WI38 (cell line): Measurements from ENCODE around the gene TTC4.
"Not testable (repeated sequence)": the region's sequence is repeated elsewhere in the genome, so short reads cannot be mapped to it uniquely, and the experiment has no call there.

Source experiments
- H3K4me3 ChIP-seq: 2 replicates; pipeline ENCODE4 v1.5.1; 2011; ENCODE audit warnings: low read depth, mild to moderate bottlenecking, control low read depth, low read length
- TF ChIP-seq, protein P1 (sequence below): IDR thresholded peaks from 2 replicates; pipeline ENCODE4 v1.5.1; 2012; ENCODE audit warnings: low read depth, mild to moderate bottlenecking, control low read depth, low read length

The TTC4 gene

DNA sequence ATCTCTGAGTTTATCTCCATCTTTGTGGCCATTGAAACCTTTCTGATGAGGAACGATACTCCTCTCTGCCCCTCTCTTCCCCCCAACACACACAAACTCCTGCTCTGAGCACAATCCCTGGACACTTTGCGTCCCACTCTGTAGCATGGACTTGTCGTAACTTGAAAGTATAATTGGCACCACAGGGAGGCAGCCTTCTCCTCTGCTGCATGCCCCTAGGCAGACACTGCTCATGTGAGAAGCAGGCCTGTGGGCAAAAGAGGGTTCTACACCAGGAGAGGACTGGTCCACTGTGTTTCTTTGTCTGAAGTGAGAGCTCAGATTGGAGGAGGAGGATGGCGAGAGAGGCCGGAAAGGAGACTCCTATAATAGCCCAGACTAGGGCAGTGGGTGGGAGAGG is 52.4 kb downstream of the TTC4 start:
- H3K4me3 ChIP-seq: no peak overlapping the region
- TF ChIP-seq, protein P1, sequence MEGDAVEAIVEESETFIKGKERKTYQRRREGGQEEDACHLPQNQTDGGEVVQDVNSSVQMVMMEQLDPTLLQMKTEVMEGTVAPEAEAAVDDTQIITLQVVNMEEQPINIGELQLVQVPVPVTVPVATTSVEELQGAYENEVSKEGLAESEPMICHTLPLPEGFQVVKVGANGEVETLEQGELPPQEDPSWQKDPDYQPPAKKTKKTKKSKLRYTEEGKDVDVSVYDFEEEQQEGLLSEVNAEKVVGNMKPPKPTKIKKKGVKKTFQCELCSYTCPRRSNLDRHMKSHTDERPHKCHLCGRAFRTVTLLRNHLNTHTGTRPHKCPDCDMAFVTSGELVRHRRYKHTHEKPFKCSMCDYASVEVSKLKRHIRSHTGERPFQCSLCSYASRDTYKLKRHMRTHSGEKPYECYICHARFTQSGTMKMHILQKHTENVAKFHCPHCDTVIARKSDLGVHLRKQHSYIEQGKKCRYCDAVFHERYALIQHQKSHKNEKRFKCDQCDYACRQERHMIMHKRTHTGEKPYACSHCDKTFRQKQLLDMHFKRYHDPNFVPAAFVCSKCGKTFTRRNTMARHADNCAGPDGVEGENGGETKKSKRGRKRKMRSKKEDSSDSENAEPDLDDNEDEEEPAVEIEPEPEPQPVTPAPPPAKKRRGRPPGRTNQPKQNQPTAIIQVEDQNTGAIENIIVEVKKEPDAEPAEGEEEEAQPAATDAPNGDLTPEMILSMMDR: no peak

DNA sequence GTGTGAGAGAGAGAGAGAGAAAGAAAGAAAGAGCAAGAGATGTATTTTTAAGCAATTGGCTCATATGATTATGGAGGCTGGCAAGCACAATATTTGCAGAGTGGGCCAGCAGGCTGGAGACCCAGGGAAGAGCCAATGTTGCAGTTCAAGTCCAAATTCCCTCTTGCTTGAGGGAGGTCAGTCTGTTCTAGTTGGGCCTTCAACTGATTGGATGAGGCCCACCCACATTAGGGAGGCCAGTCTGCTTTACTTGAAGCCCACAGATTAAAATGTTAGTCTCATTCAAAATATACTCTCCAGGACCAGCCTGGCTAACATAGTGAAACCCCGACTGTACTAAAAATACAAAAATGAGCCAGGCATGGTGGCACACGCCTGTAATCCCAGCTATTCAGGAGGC is 57.3 kb downstream of the TTC4 start:
- TF ChIP-seq, protein P1: no peak
- no peak overlapping the region for H3K4me3 ChIP-seq

DNA sequence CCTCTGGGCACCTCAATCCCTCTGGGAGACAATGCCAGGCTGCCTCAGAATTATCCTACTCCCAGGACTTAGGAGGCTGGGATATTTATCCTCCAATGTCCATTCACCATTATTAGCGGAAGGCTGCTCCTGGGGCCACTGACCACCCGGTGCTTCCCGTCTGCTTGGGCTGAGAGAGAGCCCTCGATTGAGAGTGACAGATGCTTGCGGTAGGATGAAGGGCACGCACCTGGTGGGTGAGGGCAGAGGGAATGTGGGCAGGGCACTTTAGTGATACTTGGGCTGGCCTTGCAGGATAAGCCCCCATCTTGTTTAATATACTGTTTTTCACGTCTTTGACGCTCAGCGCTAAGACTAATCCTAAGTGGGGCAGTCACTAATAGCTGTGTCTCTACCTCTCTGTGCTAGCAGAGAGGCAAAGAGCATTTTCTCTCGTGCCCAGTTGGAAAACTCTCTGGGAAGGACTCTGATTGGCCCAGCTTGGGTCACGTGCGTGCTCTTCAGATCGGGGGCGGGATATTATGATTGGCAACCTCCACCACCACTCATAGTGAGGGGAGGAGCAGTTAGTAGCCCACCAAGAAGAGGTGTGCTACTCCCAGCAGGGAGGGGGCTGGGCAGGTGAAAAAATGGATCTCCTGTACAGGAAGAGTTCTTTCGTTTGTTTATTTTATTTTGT is 59.3 kb downstream of the TTC4 start:
- TF ChIP-seq, protein P1: no peak
- no peak overlapping the region for H3K4me3 ChIP-seq

GRCh38 chr1:54775828-54776721 is 60.4 kb downstream of the TTC4 start:
- H3K4me3 ChIP-seq: not testable (repeated sequence)

DNA sequence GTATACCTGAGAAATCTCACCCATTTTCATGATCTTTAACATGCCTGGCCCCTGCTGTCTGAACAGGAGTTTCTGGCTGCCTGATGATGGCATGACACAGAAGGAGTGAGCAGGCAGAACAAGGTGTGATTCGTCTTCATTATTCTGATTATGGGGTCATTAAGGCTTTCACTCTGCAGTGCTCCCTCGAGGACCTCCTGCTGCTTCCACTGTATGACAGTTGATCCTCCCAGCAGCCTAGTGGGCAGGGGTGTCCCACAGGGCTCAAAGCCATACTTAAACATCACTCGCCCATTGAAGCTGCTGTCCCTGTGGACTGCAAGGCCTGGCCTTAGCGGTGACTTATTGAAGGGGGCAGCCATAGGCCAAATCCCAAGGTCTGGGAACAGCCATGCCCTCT is 61.4 kb downstream of the TTC4 start:
- TF ChIP-seq, protein P1: no peak

GRCh38 chr1:54777431-54777830 is 61.8 kb downstream of the TTC4 start:
- no peak overlapping the region for H3K4me3 ChIP-seq
- TF ChIP-seq, protein P1: no peak

More for the DNA sequence above, 61.4 kb downstream of the TTC4 start:
- H3K4me3 ChIP-seq: no peak overlapping the region

DNA sequence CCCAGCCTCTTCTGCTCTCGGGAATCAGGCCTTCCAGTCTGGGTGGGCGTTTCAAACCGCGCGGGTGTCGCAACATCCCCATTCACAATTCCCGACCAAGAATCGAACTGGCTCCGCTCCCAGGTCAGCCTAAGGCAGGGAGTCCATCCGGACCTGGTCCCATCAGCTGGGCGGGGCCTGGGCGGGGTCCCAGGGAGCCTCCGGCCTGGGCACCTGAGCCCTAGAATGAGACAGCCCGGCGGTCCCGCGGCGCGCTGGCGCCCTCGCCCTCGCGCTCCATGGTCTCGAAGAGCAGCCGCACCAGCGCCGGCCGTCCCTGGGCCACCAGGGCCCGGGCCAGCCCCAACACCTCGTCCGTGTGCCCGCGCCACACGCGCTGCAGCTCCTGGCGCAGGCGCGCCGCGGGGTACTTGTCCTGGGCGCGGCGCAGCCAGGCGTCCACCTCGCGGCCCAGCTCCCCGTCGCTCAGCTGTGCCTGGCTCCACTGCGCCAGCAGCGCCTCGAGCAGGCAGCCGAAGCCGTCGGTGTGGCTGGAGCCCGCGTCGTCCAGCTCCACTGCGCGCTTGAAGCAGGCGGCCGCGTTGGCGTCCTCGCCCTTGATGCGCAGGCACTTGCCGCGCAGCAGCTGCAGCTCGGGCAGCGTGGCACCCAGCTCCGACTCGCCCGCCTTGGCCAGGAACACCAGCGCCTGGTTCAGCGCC is 65.5 kb downstream of the TTC4 start:
- H3K4me3 ChIP-seq: no peak overlapping the region
- TF ChIP-seq, protein P1: no peak
